Measurements from ENCODE around the gene MTFMT. TPM values are rescaled to one million over a fixed set of nuclear protein-coding genes. Genes with fewer than 3 reads are reported as not detected.

Gene MTFMT
- total RNA-seq, 1 donor = 30.7 TPM

GRCh38 chr15:65038428-65038827 lies 9.0 kb upstream of the MTFMT start:
- DNase-seq (ENCODE audit: low read depth) = no peak
- no peak overlapping the region for H3K4me3 ChIP-seq (ENCODE audit: low read depth, low read length)
- no peak for TF ChIP-seq CTCF (IDR thresholded peaks at IDR 0.05; ENCODE audit: insufficient read depth, low read depth, low read length)

GRCh38 chr15:65037309-65037708 lies 7.9 kb upstream of the MTFMT start:
- H3K4me3 ChIP-seq (ENCODE audit: low read depth, low read length) = no peak overlapping the region
- no peak for DNase-seq (ENCODE audit: low read depth)
- TF ChIP-seq CTCF (IDR thresholded peaks at IDR 0.05; ENCODE audit: insufficient read depth, low read depth, low read length) = no peak

- no peak for TF ChIP-seq CTCF (IDR thresholded peaks at IDR 0.05; ENCODE audit: insufficient read depth, low read depth, low read length)
- no peak for DNase-seq (ENCODE audit: low read depth)
- no peak overlapping the region for H3K4me3 ChIP-seq (ENCODE audit: low read depth, low read length)
Observed at GRCh38 chr15:65034719-65035118, 5.3 kb upstream of the MTFMT start.

- DNase-seq (ENCODE audit: low read depth) = peak; percentile 65
- peak; percentile 71 for TF ChIP-seq CTCF (IDR thresholded peaks at IDR 0.05; ENCODE audit: insufficient read depth, low read depth, low read length)
- H3K4me3 ChIP-seq (ENCODE audit: low read depth, low read length) = no peak overlapping the region
Observed at GRCh38 chr15:65033659-65034269, 4.3 kb upstream of the MTFMT start.

GRCh38 chr15:65032801-65033537 lies 3.5 kb upstream of the MTFMT start:
- peak; percentile 58 for DNase-seq (ENCODE audit: low read depth)
- H3K4me3 ChIP-seq (ENCODE audit: low read depth, low read length) = no peak overlapping the region
- TF ChIP-seq CTCF (IDR thresholded peaks at IDR 0.05; ENCODE audit: insufficient read depth, low read depth, low read length) = peak; percentile 78

- peak overlapping the region; percentile 86 for H3K4me3 ChIP-seq (ENCODE audit: low read depth, low read length)
- no peak for DNase-seq (ENCODE audit: low read depth)
Observed at GRCh38 chr15:65029736-65030208, 333 bp upstream of the MTFMT start.

More at GRCh38 chr15:65029736-65030208, 333 bp upstream of the MTFMT start:
- TF ChIP-seq CTCF (IDR thresholded peaks at IDR 0.05; ENCODE audit: insufficient read depth, low read depth, low read length) = no peak
